NCI-H187 (cell line): Measurements from ENCODE around the gene SYT13.

Experiments used
- DNase-seq, 2 experiments: peaks; one replicate each; lab custom pipeline; 2025; lab: John Stamatoyannopoulos, UW

SYT13 gene

GRCh38 chr11:45285930-45286632 lies at the start of gene SYT13:
Gene SYT13, minus strand, starts transcription at chr11:45286341. Its CDS starts 134 bp downstream, at chr11:45286207.
- DNase-seq = no peak

- no peak for DNase-seq
Observed at GRCh38 chr11:45335434-45335833, 49.3 kb upstream of the SYT13 start.

GRCh38 chr11:45334836-45335235 lies 48.7 kb upstream of the SYT13 start:
- no peak for DNase-seq

- no peak for DNase-seq
Observed at GRCh38 chr11:45334410-45334809, 48.3 kb upstream of the SYT13 start.

DNA sequence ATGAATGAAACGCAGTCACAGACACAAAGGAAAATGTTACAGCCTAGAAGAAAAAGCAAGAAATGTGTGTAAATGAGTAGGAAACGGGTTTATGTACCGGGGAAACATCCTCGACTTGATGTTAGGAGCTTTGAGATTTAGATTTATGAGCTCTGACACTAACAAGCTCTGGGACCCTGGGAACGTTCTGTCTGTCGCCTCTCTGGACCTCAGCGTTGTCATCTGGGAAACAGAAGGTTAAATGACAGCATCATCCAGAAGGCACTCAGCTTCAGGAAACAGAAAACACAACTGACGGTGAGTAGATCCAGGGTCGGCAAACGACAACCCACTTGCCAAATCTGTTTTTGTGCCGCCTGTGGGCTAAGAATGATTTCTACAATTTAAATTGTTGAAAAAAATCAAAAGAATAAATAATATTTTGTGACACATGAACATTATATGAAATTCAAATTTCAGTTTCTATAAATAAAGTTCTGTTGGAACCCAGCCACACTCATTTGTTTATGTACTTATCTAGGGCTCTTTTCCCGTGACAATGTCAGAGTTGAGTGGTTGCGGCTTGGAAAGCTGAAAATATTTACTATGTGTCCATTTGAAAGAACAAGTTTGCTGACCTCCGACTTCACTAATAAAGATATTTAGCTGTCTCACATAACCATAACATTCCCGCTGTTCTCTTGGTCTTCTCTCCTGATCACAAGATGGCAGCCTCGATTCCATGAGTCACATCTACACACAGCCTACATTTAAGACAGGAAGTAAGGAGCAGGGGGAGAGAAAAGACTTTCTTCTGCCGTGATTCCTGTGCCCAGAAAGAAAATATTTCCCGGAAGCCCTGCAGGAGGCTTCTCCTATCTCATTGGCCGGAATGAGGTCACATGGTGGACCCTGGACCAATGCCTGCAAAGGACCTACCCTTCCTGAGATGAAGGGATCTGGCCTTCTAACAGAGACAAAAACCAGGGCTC lies 47.1 kb upstream of the SYT13 start:
- DNase-seq = peak in 1 of 2 experiments; percentile 7

GRCh38 chr11:45332276-45332934 lies 46.3 kb upstream of the SYT13 start:
- peak in 1 of 2 experiments; percentile 10 for DNase-seq

DNA sequence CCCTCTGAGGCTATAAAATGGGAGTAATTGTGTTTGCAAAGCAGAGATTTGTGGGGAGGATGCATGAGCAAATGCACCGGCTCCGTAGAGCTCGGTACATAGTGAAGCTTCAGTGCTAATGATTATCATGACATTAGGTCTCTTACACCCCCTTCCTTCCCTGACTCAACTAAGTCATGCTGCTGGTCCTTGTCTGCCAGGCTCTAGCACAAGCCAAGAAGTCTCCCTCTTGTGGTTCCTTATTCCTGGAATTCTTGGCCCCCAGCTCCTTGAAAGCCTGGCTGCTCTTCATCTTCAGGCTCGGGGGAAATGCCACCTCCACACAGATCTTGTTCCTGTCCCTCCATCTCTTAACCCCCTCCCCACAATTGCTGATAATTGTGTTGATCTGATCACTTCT lies 45.7 kb upstream of the SYT13 start:
- DNase-seq = no peak

DNA sequence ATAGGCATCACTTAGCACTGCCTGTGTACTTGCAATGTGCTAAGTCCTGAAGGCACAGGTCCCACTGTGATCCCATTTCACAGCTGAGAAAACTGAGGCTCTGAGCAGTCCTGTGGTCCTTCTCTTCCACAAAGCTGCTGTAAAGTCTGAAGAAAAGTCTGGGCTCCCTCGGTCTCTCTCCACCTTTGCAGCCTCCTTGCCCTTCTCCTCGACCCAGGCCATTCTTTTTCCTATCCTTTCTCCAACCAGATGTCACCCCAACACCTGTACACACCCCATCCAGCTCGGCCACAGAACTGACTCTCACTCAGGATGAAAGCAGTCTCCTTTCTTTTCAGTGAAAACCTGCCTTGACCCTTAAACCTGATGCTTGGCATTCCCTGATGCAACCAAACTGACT lies 42.6 kb upstream of the SYT13 start:
- DNase-seq = no peak

DNA sequence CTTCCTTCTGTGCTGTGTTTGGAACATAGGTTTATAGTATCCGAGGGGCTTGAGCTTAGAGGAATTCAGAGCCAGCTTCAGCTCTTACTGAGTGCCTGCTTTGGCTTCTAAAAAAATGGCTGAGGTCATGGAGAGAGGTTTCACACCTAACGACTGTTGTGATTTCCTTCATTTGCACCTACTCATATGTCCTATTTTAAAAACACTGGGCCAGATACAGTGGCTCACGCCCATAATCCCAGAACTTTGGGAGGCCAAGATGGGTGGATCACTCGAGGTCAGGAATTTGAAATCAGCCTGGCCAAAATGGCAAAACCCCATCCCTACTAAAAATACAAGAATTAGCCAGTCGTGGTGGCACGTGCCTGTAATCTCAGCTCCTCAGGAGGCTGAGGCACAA lies 38.3 kb upstream of the SYT13 start:
- no peak for DNase-seq

DNA sequence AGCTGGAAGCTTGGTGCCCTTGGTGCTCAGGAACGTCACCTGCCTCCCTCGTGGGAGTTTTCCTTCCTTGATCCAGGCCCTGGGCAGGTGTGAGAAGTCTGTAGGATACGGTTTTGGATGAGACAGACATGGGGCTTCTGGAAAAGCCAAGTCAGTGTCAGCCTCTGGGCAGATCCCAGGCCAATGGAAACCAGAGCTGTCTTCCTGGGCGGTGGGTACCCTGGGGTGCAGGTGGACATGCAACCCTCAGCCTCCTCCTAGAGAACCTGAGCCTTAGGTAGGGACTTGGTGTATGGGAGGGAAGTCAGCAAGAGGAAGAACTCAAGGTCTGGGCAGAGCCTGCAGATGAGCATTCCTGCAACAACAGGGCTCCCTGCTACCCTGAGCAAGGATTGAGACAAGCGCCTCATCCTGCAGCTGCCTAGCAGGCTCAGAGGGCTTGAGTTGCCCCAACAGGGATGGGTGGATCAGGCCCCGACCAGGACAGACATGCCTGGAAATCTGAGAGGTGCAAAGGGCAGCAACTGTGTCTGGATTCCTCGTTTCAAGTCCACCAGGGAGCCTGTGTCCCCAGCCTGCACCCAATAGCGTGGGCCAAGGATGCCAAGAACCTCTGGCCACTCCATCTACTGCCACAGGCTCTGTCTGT lies 37.6 kb upstream of the SYT13 start:
- no peak for DNase-seq

GRCh38 chr11:45322891-45323600 lies 36.9 kb upstream of the SYT13 start:
- no peak for DNase-seq

- DNase-seq = no peak
Observed at GRCh38 chr11:45322111-45322705, 36.1 kb upstream of the SYT13 start.

- DNase-seq = no peak
Observed at GRCh38 chr11:45321669-45322068, 35.5 kb upstream of the SYT13 start.

DNA sequence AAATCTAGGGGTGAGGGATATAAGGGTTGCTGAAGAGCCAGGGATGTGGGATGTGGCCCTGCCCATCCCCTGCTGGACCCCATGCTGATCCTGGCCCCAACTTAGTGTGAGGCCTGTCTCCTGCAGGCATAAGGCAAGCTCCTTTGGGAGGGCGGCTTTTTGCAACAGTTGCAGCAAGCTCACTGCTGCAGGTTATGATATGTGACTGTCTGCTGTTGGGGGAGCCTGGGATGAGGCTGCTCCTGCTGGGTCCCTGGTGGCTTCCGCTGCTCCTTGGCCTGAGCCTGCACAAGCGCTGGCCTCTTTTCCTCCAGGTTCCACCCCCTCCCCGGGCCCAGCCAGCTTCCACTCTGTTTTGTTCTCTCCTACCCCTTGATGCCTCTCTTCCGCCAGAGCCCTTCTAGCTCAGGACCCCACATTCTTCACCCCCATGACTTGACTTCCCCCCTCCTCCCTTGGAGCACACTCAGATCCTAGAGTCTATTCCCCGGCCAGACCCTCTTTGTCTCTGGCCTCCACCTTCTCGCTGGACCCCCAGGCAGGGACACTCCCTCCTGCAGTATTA lies 35.0 kb upstream of the SYT13 start:
- no peak for DNase-seq

DNA sequence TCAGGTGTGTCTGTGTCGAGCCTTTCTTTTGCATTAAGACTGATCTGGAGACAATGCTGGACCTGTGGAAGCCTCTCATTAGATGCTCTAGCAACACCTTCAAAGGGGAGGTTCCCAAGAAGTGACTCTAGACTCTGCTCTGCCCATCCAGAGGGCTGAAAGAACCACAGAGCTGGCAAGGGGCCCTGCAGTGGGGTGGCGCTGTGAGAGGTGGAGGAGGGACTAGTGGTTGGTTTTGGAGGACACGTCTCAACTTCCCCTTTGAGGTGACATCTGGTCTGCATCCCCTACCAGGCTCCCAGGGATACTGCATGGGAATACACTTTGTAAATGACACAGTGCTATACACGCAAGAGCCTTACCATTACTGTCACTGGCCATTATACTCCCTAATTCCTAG lies 34.2 kb upstream of the SYT13 start:
- no peak for DNase-seq

DNA sequence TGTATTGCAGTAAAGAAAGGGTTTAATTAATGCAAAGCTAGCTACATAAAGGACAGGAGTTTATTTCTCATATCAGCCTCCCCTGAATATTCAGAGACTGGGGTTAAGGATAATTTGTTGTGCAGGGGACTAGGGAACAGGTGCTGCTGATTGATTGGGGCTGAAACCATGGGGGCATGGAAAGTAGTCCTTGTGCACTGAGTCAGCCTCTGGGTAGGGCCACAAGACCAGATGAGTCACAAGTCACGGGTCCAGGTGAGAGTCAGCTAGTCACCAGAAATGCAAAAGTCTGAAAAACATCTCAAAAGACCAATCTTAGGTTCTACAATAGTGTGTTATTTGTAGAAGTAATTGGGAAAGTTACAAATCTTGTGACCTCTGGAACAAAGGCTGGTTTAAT lies 32.9 kb upstream of the SYT13 start:
- DNase-seq = no peak

DNA sequence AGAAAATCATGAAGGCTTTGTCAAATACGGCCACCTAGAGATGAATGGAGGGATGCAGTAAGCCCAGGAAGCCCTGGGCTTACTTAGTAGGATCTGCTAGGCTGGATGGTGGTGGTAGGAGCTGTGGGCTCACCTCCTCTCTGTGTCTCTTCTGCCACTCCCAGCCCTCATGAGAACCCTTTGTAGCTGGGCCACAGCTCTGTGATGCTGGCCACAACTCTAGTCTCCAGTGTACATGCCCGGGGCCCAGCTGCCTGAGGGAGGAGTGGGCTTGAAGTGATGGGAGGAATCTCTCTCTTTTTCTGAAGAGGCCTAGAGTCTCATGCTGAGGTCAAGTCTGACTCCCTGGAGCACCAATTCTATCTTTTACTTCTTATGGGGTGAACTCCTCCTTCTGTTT lies 32.4 kb upstream of the SYT13 start:
- no peak for DNase-seq

DNA sequence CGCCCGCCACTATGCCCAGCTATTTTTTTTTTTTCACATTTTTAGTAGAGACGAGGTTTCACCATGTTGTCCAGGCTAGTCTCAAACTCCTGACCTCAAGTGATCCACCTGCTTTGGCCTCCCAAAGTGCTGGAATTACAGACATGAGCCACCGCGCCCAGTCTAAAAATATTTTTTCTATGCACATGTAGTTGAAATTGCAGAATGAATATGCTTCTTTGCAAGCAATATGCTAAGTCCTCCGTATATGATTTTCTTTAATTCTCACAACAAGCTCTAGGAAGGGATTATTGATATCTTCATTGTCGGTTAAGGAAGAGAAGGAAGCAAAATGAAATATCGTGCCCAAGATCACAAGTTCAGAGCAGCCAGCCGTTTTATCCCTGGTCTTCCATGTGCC lies 30.1 kb upstream of the SYT13 start:
- no peak for DNase-seq

DNA sequence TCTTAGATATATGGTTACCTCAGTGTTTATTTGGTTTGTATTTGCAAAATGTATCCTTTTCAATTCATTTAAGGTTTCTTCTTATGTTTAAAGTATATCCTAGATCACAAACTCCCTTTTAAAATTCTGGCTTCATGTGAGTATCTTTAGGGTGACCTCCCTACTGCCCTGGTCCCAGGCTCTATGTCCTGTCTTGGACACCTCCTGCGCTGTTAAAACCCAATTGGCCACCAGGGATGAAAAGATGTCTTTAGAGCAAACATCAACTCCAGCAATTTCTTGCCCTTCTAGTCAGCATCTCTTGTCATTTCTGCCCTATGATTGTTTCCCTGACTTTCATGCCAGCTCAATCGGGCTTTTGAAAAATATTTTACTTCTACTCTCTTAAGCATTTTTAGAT lies 28.8 kb upstream of the SYT13 start:
- no peak for DNase-seq

GRCh38 chr11:45313171-45313865 lies 27.2 kb upstream of the SYT13 start:
- DNase-seq = no peak
